Suppressor macrophage treated with lipopolysaccharide for 4 hours (primary cell): ENCODE measurements around the gene FANCG.

ENCODE experiments used
- DNase-seq: peaks from one replicate; pipeline ENCODE4 v3.0.0-alpha.2; 2020

The FANCG gene

GRCh38 chr9:35102769-35103659 lies 23.3 kb upstream of the FANCG start, which contains the start of gene STOML2:
STOML2 (minus strand) TSS chr9:35103131; CDS start chr9:35103094, 37 bp downstream.
- peak; percentile 95 for DNase-seq

DNA sequence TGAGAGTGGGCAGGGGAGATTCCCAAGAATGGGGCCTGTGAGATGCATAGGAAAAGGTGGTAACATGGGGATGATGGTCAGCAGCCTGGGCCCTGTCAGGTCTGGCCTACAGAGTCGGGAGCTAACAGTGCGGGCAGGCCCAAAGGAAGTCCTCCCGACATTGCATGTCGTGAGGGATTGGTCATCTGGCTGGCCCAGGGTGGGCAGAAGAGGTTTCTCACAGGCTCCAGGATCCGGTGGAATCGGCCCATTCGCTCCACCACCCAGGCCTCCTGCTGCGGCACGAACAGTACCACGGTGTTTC lies 22.7 kb upstream of the FANCG start:
- DNase-seq, result no peak

- DNase-seq, result no peak
These were observed 17.8 kb upstream of the FANCG start for GRCh38 chr9:35097573-35097972.

DNA sequence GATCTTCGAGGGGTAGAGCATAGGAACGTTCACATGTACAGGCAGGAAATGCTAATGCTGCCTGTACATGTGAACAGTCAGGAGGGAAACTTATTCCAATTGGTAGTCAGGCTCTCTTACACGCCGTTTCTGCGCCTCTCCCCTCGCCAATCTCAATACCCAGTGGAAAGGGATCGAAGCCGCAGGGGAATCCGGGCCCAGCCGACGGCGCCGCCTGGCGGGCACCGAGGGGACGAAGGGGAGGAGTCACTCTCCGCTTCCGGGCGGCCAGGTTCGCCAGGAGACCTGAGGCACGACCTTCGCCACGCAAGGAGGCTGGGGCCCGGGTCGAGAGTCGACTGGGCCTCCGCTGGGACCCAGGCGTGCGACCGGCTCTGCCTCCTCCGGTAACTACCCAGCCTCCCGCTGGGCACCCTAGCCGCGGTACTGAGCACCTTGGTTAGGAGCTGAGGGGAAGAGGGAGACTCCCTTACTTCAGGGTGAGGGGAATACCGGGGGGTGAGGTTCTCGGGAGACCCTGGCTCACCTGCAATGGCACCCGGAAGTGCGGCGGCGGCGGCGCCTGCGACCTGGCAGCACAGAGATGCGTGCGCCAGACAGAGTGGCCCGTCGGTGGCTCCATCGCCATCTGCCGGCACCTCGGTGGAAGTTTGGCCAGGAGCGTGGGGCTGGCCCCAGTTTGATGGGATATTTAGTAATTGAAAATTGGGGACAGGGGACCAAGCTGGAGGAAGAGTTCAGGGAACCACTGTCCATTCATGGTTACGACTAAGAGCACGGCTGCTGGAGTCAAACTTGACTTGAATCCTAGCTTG lies 16.5 kb upstream of the FANCG start, which contains the start of gene PIGO:
Gene PIGO (minus strand): TSS at position 557 of the 815 bp plus-strand sequence. CDS start 1,026 bp downstream, outside the sequence.
- peak; percentile 89 for DNase-seq

GRCh38 chr9:35091536-35091935 lies 11.8 kb upstream of the FANCG start:
- no peak for DNase-seq

- no peak for DNase-seq
These were observed 9.7 kb upstream of the FANCG start for GRCh38 chr9:35089434-35089833.

DNA sequence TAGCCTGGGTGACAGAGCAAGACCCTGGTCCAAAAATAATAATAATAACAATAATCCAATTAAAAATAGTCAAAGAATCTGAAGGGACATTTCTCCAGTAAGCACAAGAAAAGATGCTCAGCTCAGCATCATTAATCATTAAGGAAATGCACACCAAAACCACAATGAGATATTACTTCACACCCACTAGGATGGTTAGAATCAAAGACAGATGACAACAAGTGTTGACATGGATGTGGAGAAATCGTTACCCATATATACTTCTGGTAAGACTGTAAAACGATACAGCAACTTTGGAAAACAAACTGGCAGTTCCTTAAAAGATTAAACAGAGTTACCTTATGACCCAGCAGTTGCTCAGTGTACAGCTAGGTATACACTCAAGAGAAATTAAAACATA lies 5.3 kb upstream of the FANCG start:
- DNase-seq, result no peak

GRCh38 chr9:35079041-35079425 lies 709 bp downstream of the FANCG start:
- DNase-seq, result no peak

- no peak for DNase-seq
These were observed 1.7 kb downstream of the FANCG start for GRCh38 chr9:35078066-35078465.

DNA sequence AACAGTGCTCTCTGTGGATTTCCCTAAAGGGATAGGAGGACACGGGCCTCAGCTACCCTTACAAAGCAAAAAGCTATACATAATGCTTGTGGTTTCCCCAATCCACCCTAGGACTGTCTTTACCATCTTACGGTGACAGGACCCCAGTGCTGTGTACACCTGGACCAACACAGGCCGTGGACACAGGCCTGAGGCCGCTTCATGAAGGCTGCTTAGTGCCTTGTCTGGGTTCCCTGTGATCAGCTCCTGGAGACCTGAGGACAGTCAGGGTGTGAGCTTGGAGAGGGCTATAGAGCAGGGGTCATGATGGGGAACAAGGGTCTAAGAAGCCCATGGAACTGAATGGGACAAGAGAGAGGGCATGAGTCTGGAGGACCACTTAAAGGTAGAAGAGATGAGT lies 2.9 kb downstream of the FANCG start:
- DNase-seq, result no peak

GRCh38 chr9:35075358-35075757 lies 4.4 kb downstream of the FANCG start:
- DNase-seq, result no peak

DNA sequence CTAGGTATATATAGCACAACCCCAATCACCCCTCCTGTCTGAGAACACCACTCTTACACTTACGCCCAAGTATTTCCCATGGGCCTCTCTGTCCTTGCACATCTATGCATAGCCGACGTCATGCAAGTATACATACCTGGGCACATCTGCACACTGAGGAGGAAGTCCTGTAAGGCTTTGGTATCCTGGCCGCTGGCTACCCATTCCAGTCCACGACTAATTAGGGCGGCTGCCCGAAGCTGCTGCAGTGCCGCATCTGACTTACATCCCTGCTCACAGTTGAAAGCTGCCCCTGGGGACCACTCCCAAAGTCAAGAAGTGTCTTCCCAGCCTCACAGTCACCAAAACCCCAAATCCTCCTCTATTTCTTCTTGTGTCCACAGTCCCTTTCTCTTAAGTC lies 5.0 kb downstream of the FANCG start:
- no peak for DNase-seq

- DNase-seq, result no peak
These were observed 5.6 kb downstream of the FANCG start for GRCh38 chr9:35074141-35074540.

GRCh38 chr9:35073279-35073612 lies 6.5 kb downstream of the FANCG start:
- no peak for DNase-seq

GRCh38 chr9:35072461-35073278 lies 7.1 kb downstream of the FANCG start, which contains the start of gene VCP:
VCP (minus strand) TSS chr9:35072625; CDS start chr9:35072353, 272 bp downstream.
- DNase-seq, result peak; percentile 98

- DNase-seq, result peak; percentile 86
These were observed 7.8 kb downstream of the FANCG start for GRCh38 chr9:35071814-35072460.

GRCh38 chr9:35070823-35071813 lies 8.6 kb downstream of the FANCG start:
- no peak for DNase-seq

DNA sequence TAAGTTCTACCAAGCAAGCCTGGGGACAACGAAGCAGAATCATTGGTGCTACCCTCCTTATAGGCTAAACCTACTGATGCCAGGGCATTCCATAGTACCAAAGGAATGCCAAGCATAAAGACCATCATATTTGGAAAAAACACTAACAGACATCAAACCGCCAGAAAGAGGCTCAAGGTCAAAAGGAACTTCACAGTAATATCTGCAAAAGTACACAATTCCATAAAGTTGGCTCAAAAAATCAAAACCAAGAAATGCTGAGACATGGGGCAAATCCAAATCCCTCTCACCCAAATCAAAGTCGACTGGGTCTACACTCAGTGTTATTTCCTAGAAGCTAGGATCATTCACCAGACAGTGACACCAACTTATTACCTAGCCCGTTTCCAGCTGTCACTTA lies 10.7 kb downstream of the FANCG start:
- DNase-seq, result no peak

GRCh38 chr9:35067056-35067455 lies 12.7 kb downstream of the FANCG start:
- DNase-seq, result no peak

GRCh38 chr9:35060548-35061207 lies 19.1 kb downstream of the FANCG start:
- no peak for DNase-seq

DNA sequence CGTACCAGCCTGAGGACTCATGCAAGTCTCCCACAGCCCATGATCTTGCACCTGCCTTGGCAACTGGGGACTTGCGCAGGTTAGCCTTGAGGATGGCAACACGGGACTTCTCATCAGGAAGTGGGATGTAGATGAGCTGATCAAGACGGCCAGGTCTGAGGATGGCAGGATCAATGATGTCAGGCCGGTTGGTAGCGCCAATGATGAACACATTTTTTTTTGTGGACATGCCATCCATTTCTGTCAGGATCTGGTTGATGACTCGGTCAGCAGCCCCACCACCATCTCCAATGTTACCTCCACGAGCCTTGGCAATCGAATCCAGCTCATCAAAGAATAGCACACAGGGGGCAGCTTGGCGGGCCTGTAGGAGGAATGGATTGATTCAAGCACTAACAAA lies 20.3 kb downstream of the FANCG start:
- no peak for DNase-seq
